ENCODE data around the gene TEF. TPM values are rescaled to one million over a fixed set of nuclear protein-coding genes. Genes with fewer than 3 reads are reported as not detected.

TEF gene
- polyA plus RNA-seq, 1 of the 3 experiments (the other 2 are of a cell fraction) = 3.6 TPM

Small RNAs within 50 kb of the gene (small RNA-seq; reads per million reads assigned to genes)
- 0 to 0.52 (median 0) reads per million in 7 experiments for gene RNU6-495P

Other genes starting within 250 kb of the TEF start
- gene L3MBTL2, start 176.6 kb upstream of the TEF start, polyA plus RNA-seq (2012; rRNA removed) = 11.8 and 13.3 TPM in 2 replicates
- 0.03 and 0.08 TPM in 2 replicates for gene CHADL, start 141.0 kb upstream of the TEF start, polyA plus RNA-seq (2012; rRNA removed)
- gene RANGAP1, start 95.8 kb upstream of the TEF start, polyA plus RNA-seq (2012; rRNA removed) = 65.8 and 67.1 TPM in 2 replicates
- gene ZC3H7B, start 80.4 kb upstream of the TEF start, polyA plus RNA-seq (2012; rRNA removed) = 21.7 and 27.1 TPM in 2 replicates
- gene TOB2, start 64.9 kb downstream of the TEF start, polyA plus RNA-seq (2012; rRNA removed) = 6.2 and 8.3 TPM in 2 replicates
- gene PHF5A, start 86.8 kb downstream of the TEF start, polyA plus RNA-seq (2012; rRNA removed) = 39.6 and 47.5 TPM in 2 replicates
- gene ACO2, start 87.2 kb downstream of the TEF start, polyA plus RNA-seq (2012; rRNA removed) = 21.1 and 47.0 TPM in 2 replicates
- 22.9 and 25.8 TPM in 2 replicates for gene POLR3H, start 162.5 kb downstream of the TEF start, polyA plus RNA-seq (2012; rRNA removed)
- 5.5 and 5.7 TPM in 2 replicates for gene CSDC2, start 179.1 kb downstream of the TEF start, polyA plus RNA-seq (2012; rRNA removed)
- gene PMM1, start 207.9 kb downstream of the TEF start, polyA plus RNA-seq (2012; rRNA removed) = 44.3 and 46.4 TPM in 2 replicates
- gene DESI1, start 239.1 kb downstream of the TEF start, polyA plus RNA-seq (2012; rRNA removed) = 8.2 and 12.7 TPM in 2 replicates
- gene XRCC6, start 239.4 kb downstream of the TEF start, polyA plus RNA-seq (2012; rRNA removed) = 78.1 and 79.0 TPM in 2 replicates

Data from SK-N-SH (cell line).